GM12878 (cell line): ENCODE measurements around the gene DPYSL4. TPM values are rescaled to one million over a fixed set of nuclear protein-coding genes. Genes with fewer than 3 reads are reported as not detected.

Experiments used
- ATAC-seq: fragments of 200-7000 bp; cut with Tn5 transposase; 3 replicates; pipeline ENCODE4 v1.9.1; 2020; ENCODE audit warnings: mild to moderate bottlenecking, moderate library complexity
- BruUV-seq: library from RNA; stranded (reverse); fragments of 400-500 nt; replicated peaks from 2 replicates; lab custom pipeline; 2021; lab: Mats Ljungman, UMichigan
- CTCF ChIA-PET: fragments of 300-600 bp; sonication (Branson Sonifier 250); formaldehyde crosslinking; extraction: SDS; loops from one replicate; lab custom pipeline; 2021; ENCODE audit warnings: inconsistent platforms; lab: Yijun Ruan, JAX
- POLR2A ChIA-PET: fragments of 350-600 bp; formaldehyde crosslinking; extraction: SDS; loops from one replicate; lab custom pipeline; 2021; ENCODE audit warnings: inconsistent platforms; lab: Charles Lee
- RAD21 ChIA-PET: fragments of 300-600 bp; sonication (Branson Sonifier 250); formaldehyde crosslinking; loops from one replicate; lab custom pipeline; 2023; ENCODE audit warnings: antibody characterized with exemption; ENCODE audit not compliant: unreplicated experiment; lab: Charles Lee
- SMC1A ChIA-PET: fragments of 300-600 bp; sonication (Branson Sonifier 250); formaldehyde crosslinking; loops from one replicate; lab custom pipeline; 2023; ENCODE audit not compliant: unreplicated experiment, uncharacterized antibody; lab: Charles Lee
- DNase-seq: peaks from one replicate; pipeline ENCODE4 v3.0.0-alpha.2; 2011; ENCODE audit warnings: low read depth, low spot score
- FAIRE-seq: peaks from 3 replicates; lab custom pipeline; 2011; peaks lifted over from hg19 to GRCh38; lab: Jason Lieb, UNC
- H2AFZ ChIP-seq: 2 replicates; pipeline ENCODE4 v1.6.0; 2011; ENCODE audit warnings: low read depth, low read length, control low read depth; ENCODE audit not compliant: control insufficient read depth
- H3K27ac ChIP-seq: 2 replicates; pipeline ENCODE4 v1.5.1; 2011; ENCODE audit warnings: control low read depth; ENCODE audit not compliant: control insufficient read depth, insufficient read depth
- H3K27me3 ChIP-seq, 2 experiments: replicated peaks in 1 of 2; 2 replicates each; pipeline versions ENCODE4 v1.6.0 to v1.6.1; 2011; ENCODE audit warnings: low read length in 1 of 2; ENCODE audit not compliant: control insufficient read depth in 2 of 2, insufficient read depth in 2 of 2
- H3K36me3 ChIP-seq, 2 experiments: 2 replicates each; pipeline ENCODE4 v1.5.1; 2011; ENCODE audit warnings: low read length in 1 of 2; ENCODE audit not compliant: control insufficient read depth in 2 of 2, insufficient read depth in 2 of 2
- H3K4me1 ChIP-seq: 2 replicates; pipeline ENCODE4 v1.6.1; 2011; ENCODE audit warnings: mild to moderate bottlenecking, low read length, moderate library complexity, mixed read lengths; ENCODE audit not compliant: control insufficient read depth, insufficient read depth
- H3K4me2 ChIP-seq: 2 replicates; pipeline ENCODE4 v1.6.0; 2011; ENCODE audit warnings: control low read depth; ENCODE audit not compliant: control insufficient read depth, insufficient read depth
- H3K4me3 ChIP-seq: fragments of 200-600 bp; sonication (generic); 2 replicates; pipeline ENCODE4 v1.5.1; 2016
- H3K79me2 ChIP-seq: 2 replicates; pipeline ENCODE4 v1.6.0; 2011; ENCODE audit warnings: low read length; ENCODE audit not compliant: control insufficient read depth, insufficient read depth
- H3K9ac ChIP-seq: 2 replicates; pipeline ENCODE4 v1.8.0; 2011; ENCODE audit warnings: low read length, control low read depth, mixed read lengths; ENCODE audit not compliant: control insufficient read depth, insufficient read depth
- H3K9me3 ChIP-seq: replicated peaks from 3 replicates; pipeline ENCODE4 v1.5.1; 2011; ENCODE audit warnings: mild to moderate bottlenecking, low read length; ENCODE audit not compliant: control insufficient read depth, insufficient read depth
- H4K20me1 ChIP-seq: 2 replicates; pipeline ENCODE4 v1.6.0; 2011; ENCODE audit not compliant: control insufficient read depth, insufficient read depth
- BMI1 ChIP-seq: fragments of 450-650 bp; IDR thresholded peaks from 2 replicates; pipeline ENCODE4 v1.6.1; 2016; ENCODE audit warnings: mild to moderate bottlenecking, moderate library complexity, borderline replicate concordance
- EP300 ChIP-seq, 2 experiments: fragments of 150-350 bp in 1 of 2; IDR thresholded peaks; 2 replicates each; pipeline ENCODE4 v1.6.1; 2011 to 2012; ENCODE audit warnings: low read depth in 2 of 2, low read length in 2 of 2, borderline replicate concordance in 1 of 2, improper control_type of control experiment in 1 of 2, inconsistent platforms in 1 of 2; ENCODE audit not compliant: control insufficient read depth in 1 of 2
- GABPA ChIP-seq: IDR thresholded peaks from 2 replicates; pipeline ENCODE4 v1.6.1; 2014; ENCODE audit warnings: antibody characterized with exemption, low read depth, mild to moderate bottlenecking, inconsistent platforms
- KDM1A ChIP-seq: fragments of 200-600 bp; sonication (generic); IDR thresholded peaks from 2 replicates; pipeline ENCODE4 v1.6.1; 2016; ENCODE audit warnings: borderline replicate concordance
- NBN ChIP-seq: fragments of 450-650 bp; IDR thresholded peaks from 2 replicates; pipeline ENCODE4 v1.6.1; 2016
- PML ChIP-seq: IDR thresholded peaks from 2 replicates; pipeline ENCODE4 v1.6.1; 2012; ENCODE audit warnings: low read length, inconsistent platforms
- RB1 ChIP-seq: fragments of 450-650 bp; formaldehyde crosslinking; IDR thresholded peaks from 2 replicates; pipeline ENCODE4 v1.6.1; 2017; ENCODE audit warnings: mild to moderate bottlenecking, borderline replicate concordance
- TARDBP ChIP-seq: IDR thresholded peaks from 2 replicates; pipeline ENCODE4 v1.6.1; 2016; ENCODE audit warnings: borderline replicate concordance
- YBX1 ChIP-seq: fragments of 450-650 bp; IDR thresholded peaks from 2 replicates; pipeline ENCODE4 v1.6.1; 2016; ENCODE audit warnings: antibody characterized with exemption
- ZNF622 ChIP-seq: fragments of 450-650 bp; IDR thresholded peaks from 2 replicates; pipeline ENCODE4 v1.6.1; 2017; ENCODE audit warnings: mild to moderate bottlenecking, inconsistent platforms
- ZSCAN29 ChIP-seq: fragments of 450-650 bp; IDR thresholded peaks from 2 replicates; pipeline ENCODE4 v1.6.1; 2017; ENCODE audit warnings: mild to moderate bottlenecking, moderate library complexity
- WGBS: methylation state at CpG from one replicate; pipeline ENCODE4 v1.1.6; 2016; ENCODE audit warnings: low lambda C conversion rate; ENCODE audit not compliant: insufficient replicate concordance, insufficient coverage; ENCODE audit errors: missing lambda C conversion rate; 5-methylcytosine and 5-hydroxymethylcytosine counted together
- in situ Hi-C: fragments of 300-500 bp; cut with MboI; formaldehyde crosslinking; loops from 9 replicates; pipeline ENCODE4 v1.14.3; 2018; ENCODE audit warnings: mixed read lengths
- intact Hi-C: fragments of 100-400 bp; cut with micrococcal nuclease; formaldehyde crosslinking; loops from one replicate; pipeline ENCODE4 v1.14.2; 2022; ENCODE audit not compliant: unreplicated experiment
- polyA plus RNA-seq, 11 experiments: library from polyadenylated mRNA; depleted of rRNA in 4 of 11; unstranded in 6 of 11; stranded (reverse) in 5 of 11; fragments of >200 nt; fragmentation: Nextera tagmentation in 4 of 11; fragmentation: Illumina TruSeq in 1 of 11; extraction: Ambion mirVana in 4 of 11; extraction: Trizol in 1 of 11; gene quantifications; 1 replicate in 1 of 11; 2 replicates in 10 of 11; pipeline versions ENCODE4 v1.2.1 to v1.2.3, GENCODE V29; 2011 to 2016; ENCODE audit warnings: inconsistent platforms in 2 of 11, missing spikeins in 2 of 11, low read depth in 1 of 11
- total RNA-seq, 4 experiments: library from RNA; depleted of rRNA in 3 of 4; stranded (reverse); fragments of >200 nt in 3 of 4; fragmentation: Illumina TruSeq in 1 of 4; extraction: Trizol in 1 of 4; gene quantifications; 2 replicates each; pipeline versions ENCODE4 v1.2.1 to v1.2.3, GENCODE V29; 2013 to 2021
- TF ChIP-seq, protein P1 (sequence below): IDR thresholded peaks from 2 replicates; pipeline ENCODE4 v1.6.1; 2012; ENCODE audit warnings: improper control_type of control experiment, low read depth, low read length; ENCODE audit not compliant: insufficient replicate concordance
- TF ChIP-seq, protein P2 (sequence below): fragments of 450-650 bp; IDR thresholded peaks from 2 replicates; pipeline ENCODE4 v1.6.1; 2018; ENCODE audit warnings: mild to moderate bottlenecking, low read depth, moderate library complexity; ENCODE audit not compliant: partially characterized antibody

The DPYSL4 gene
- total and polyA plus RNA-seq, 10 of the 15 experiments (the other 5 are each of a cell fraction or from before 2014, with no cell fraction given): 0.10 to 0.21 TPM; not detected in 8

- no peaks in the 10 kb centered on the region; the same call in 1 of the 2 replicates for H3K4me1 ChIP-seq
- TF ChIP-seq, protein P1, sequence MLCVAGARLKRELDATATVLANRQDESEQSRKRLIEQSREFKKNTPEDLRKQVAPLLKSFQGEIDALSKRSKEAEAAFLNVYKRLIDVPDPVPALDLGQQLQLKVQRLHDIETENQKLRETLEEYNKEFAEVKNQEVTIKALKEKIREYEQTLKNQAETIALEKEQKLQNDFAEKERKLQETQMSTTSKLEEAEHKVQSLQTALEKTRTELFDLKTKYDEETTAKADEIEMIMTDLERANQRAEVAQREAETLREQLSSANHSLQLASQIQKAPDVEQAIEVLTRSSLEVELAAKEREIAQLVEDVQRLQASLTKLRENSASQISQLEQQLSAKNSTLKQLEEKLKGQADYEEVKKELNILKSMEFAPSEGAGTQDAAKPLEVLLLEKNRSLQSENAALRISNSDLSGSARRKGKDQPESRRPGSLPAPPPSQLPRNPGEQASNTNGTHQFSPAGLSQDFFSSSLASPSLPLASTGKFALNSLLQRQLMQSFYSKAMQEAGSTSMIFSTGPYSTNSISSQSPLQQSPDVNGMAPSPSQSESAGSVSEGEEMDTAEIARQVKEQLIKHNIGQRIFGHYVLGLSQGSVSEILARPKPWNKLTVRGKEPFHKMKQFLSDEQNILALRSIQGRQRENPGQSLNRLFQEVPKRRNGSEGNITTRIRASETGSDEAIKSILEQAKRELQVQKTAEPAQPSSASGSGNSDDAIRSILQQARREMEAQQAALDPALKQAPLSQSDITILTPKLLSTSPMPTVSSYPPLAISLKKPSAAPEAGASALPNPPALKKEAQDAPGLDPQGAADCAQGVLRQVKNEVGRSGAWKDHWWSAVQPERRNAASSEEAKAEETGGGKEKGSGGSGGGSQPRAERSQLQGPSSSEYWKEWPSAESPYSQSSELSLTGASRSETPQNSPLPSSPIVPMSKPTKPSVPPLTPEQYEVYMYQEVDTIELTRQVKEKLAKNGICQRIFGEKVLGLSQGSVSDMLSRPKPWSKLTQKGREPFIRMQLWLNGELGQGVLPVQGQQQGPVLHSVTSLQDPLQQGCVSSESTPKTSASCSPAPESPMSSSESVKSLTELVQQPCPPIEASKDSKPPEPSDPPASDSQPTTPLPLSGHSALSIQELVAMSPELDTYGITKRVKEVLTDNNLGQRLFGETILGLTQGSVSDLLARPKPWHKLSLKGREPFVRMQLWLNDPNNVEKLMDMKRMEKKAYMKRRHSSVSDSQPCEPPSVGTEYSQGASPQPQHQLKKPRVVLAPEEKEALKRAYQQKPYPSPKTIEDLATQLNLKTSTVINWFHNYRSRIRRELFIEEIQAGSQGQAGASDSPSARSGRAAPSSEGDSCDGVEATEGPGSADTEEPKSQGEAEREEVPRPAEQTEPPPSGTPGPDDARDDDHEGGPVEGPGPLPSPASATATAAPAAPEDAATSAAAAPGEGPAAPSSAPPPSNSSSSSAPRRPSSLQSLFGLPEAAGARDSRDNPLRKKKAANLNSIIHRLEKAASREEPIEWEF: no peak
- no peak for TF ChIP-seq TARDBP
- TF ChIP-seq ZNF622: no peak
- TF ChIP-seq YBX1: no peak
- no peak for TF ChIP-seq BMI1
- TF ChIP-seq KDM1A: no peak
- no peak for TF ChIP-seq RB1
- no peak for TF ChIP-seq PML
- no peak for TF ChIP-seq NBN
- TF ChIP-seq ZSCAN29: no peak
- TF ChIP-seq, protein P2, sequence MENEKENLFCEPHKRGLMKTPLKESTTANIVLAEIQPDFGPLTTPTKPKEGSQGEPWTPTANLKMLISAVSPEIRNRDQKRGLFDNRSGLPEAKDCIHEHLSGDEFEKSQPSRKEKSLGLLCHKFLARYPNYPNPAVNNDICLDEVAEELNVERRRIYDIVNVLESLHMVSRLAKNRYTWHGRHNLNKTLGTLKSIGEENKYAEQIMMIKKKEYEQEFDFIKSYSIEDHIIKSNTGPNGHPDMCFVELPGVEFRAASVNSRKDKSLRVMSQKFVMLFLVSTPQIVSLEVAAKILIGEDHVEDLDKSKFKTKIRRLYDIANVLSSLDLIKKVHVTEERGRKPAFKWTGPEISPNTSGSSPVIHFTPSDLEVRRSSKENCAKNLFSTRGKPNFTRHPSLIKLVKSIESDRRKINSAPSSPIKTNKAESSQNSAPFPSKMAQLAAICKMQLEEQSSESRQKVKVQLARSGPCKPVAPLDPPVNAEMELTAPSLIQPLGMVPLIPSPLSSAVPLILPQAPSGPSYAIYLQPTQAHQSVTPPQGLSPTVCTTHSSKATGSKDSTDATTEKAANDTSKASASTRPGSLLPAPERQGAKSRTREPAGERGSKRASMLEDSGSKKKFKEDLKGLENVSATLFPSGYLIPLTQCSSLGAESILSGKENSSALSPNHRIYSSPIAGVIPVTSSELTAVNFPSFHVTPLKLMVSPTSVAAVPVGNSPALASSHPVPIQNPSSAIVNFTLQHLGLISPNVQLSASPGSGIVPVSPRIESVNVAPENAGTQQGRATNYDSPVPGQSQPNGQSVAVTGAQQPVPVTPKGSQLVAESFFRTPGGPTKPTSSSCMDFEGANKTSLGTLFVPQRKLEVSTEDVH: no peak
- no peak for TF ChIP-seq EP300 (IDR thresholded peaks at IDR 0.05; ENCODE audit: borderline replicate concordance in 1 of 2, control insufficient read depth in 1 of 2, low read depth in 2 of 2, low read length in 2 of 2)
- no peak for TF ChIP-seq GABPA
- H3K27me3 ChIP-seq: no peaks in the 10 kb centered on the region
- DNase-seq (no peak), ATAC-seq (no peak), FAIRE-seq (no peak)
- no peak overlapping the region for H2AFZ ChIP-seq
- H3K36me3 ChIP-seq: no peaks in the 10 kb centered on the region
- in situ Hi-C loops: loop anchor here (10.0 kb wide), 1 partner anchor 407 kb away; no protein-coding TSS in a partner anchor
- no peak overlapping the region for H3K9ac ChIP-seq
- H3K4me2 ChIP-seq: no peak overlapping the region
- CTCF ChIA-PET: no interaction called here
- 41% methylated on average over 29 of the region's 29 CpGs for WGBS
- intact Hi-C loops: no loop called here
- RAD21 ChIA-PET: no interaction called here
- POLR2A ChIA-PET: no interaction called here
- no peaks in the 10 kb centered on the region for H3K79me2 ChIP-seq
- H3K9me3 ChIP-seq: no peaks in the 10 kb centered on the region
- SMC1A ChIA-PET: no interaction called here
- BruUV-seq: no TSS peak
- no peaks in the 10 kb centered on the region for H4K20me1 ChIP-seq
- H3K27ac ChIP-seq: no peak overlapping the region
- H3K4me3 ChIP-seq: no peak overlapping the region
Observed at GRCh38 chr10:132227851-132228390, 41.2 kb downstream of the DPYSL4 start.
